ENCODE data around the gene CFAP46. TPM values are rescaled to one million over a fixed set of nuclear protein-coding genes. Genes with fewer than 3 reads are reported as not detected.

CFAP46 gene
- 0.98 to 2.4 TPM (median 1.4 TPM) in 5 replicates for total RNA-seq (2022; extraction: Qiagen RNA extraction; ENCODE audit: low read depth)

GRCh38 chr10:132942101-132943057 is at the start of gene CFAP46:
CFAP46 (minus strand) TSS chr10:132942570; CDS start chr10:132942484, 86 bp downstream.

GRCh38 chr10:132785723-132786475 is 156.5 kb downstream of the CFAP46 start, which contains the start of gene NKX6-2:
NKX6-2 (minus strand) TSS chr10:132786147; CDS start chr10:132785948, 199 bp downstream.

Other genes starting within 250 kb of the CFAP46 start
- 0.18 to 0.41 TPM (median 0.35 TPM) in 4 of 5 replicates, not detected in the other for gene NKX6-2, start 156.4 kb downstream of the CFAP46 start, total RNA-seq (2022; extraction: Qiagen RNA extraction; ENCODE audit: low read depth)
- gene ADGRA1, start 145.4 kb upstream of the CFAP46 start, total RNA-seq (2022; extraction: Qiagen RNA extraction; ENCODE audit: low read depth), result 0.12 to 0.19 TPM (median 0.15 TPM) in 5 replicates
- gene KNDC1, start 217.6 kb upstream of the CFAP46 start, total RNA-seq (2022; extraction: Qiagen RNA extraction; ENCODE audit: low read depth), result 0.52 to 2.4 TPM (median 0.87 TPM) in 5 replicates